ENCODE data around the gene PLEKHH3.

DNA sequence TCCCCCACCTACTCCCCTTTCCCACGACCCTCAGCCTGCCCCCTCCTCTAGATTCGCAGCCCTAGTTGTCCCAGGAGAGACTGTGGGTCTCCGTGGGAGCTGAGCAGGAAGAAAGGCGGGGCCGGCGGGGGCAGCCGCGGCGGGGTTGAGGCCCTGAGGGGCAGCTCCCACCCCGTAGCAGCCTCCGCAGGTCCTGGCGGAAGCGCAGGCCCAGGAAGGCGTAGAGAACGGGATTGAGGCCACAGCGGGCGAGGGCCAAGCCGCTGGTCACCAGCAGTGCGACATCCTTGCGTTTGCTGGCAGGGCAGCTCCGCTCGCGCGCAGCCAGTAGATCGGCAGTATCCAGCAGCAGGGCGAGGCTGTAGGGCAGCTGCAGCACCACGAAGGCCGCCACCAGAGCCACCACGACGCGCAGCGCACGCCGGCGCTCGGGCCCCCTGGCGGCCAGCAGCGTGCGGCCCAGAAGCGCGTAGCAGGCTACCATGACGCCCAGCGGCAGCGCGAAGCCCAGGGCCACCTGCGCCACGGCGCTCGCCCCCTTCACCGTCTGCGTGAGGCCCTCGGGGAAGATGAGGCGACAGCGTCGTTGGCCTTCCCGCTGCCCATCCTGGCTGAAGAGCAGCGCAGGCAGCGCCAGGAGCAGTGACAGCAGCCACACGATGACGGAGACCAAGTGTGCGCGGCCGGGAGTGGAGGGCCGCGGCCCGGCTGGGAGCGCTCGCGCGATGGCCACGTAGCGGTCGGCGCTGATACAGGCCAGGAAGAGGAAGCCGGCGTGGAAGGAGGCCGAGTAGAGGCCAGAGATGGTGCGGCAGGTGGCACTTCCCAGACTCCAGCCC, 2.9 kb upstream of the PLEKHH3 start:
- TF ChIP-seq CTCF (IDR thresholded peaks at IDR 0.05) (peak; percentile 82 to 98 (median 92)), POLR2A (IDR thresholded peaks at IDR 0.05) (peak in 1 of 2 donors; percentile 43)
